NCI-H510A treated with DMSO at 0.1 percent for 48 hours (cell line): ENCODE measurements around the gene USP34.

Experiments used
- DNase-seq: peaks from one replicate; lab custom pipeline; 2025; lab: John Stamatoyannopoulos, UW

USP34 gene

DNA sequence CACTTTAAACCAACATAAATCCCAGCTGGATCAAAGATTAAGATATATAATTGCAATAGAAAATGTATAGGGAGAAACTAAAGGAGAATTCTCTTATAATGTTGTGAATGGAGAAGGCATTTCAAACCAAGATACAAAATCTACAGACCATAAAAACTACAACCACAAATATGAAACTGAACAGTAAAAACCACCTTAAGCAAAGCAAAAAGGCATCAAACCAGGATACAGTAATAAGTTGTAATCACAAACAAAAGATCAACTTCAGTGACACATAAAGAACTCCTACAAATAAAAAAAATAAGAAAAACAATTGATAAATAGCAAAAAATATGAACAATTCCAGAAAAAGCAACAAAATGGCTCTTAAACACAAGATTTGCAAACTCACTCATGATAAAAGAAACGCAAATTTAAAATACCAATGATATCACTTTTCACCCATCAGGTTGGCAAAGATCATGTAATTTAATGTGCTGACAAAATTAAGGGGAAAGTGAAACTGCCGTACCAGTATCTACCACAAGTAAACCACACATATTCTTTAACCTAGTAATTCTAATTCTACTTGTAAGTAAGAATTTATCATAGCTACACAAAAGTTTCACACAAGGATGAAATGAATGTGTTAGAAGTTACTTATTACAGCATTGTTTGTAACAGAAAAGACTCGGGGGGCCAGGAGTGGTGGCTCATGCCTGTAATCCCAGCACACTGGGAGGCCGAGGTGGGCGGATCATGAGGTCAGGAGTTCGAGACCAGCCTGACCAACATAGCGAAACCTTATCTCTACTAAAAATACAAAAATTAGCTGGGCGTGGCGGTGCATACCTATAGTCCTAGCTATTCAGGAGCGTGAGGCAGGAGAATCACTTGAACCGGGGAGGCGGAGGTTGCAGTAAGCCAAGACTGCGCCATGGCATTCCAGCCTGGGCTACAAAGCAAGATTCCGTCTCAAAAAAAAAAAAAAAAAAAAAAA lies 101.9 kb downstream of the USP34 start:
- DNase-seq, result no peak

DNA sequence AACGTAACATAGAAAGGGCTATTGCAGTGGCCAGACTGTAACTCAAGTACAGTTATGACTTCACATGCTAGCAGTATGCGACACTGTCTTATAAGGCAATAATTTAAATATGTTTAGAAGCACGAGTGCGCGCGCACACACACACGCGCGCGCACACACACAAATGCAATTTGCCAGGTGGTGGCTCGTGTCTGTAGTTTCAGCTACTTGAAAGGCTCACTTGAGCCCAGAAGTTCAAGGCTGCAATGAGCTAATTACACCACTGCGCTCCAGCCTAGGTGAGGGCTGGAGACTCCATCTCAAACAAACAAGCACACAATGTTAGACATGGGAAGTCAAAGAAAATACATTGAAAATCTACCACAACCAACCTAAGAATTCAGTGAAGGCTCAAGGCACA lies 103.7 kb downstream of the USP34 start:
- DNase-seq, result no peak

DNA sequence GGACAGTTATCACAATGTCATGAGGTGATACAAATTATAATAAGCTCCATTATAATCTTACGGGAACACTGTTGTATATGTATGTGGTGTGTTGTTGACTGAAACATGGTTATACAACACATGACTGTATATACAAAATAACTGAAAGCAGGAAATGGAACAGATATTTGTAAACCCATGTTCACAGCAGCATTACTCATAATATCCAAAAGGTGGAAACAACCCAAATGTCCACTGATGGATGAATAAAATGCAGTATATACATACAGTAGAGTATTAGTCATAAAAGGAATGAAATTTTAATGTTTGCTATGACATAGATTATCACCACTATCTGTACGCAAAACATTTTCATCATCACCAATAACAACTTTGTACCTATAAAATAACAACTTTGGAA lies 107.3 kb downstream of the USP34 start:
- DNase-seq, result no peak

DNA sequence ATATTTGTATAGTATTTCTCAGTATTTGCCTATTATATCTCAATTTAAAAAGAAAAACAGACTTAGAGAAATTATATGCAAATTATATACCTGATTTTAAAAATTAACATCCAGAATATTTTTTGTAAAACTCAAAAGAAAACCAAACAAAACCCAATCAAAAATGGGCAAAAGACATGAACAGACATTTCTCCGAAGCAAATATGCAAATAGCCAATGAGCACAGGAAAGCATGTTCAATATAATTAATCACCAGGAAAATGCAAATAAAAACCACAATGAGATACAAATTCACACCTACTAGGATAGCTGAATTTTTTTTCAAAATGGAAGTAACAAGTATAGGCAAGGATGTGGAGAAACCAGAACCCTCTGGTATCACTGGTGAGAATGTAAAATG lies 108.0 kb downstream of the USP34 start:
- no peak for DNase-seq

DNA sequence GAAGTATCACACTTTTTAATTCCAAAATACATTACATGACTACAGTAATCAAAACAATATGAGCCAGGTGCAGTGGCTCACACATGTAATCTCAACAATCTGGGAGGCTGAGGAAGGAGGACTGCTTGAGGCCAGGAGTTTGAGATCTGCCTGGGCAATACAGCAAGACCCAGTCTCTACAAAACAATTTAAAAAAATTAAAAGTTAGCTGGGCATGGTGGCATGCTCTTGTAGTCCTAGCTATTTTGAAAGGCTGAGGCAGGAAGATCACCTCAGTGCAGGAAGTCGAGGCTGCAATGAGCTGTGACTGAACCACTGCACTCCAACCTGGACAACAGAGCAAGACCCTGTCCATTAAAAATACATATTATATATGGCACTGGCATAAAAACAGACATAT lies 109.8 kb downstream of the USP34 start:
- DNase-seq, result no peak

DNA sequence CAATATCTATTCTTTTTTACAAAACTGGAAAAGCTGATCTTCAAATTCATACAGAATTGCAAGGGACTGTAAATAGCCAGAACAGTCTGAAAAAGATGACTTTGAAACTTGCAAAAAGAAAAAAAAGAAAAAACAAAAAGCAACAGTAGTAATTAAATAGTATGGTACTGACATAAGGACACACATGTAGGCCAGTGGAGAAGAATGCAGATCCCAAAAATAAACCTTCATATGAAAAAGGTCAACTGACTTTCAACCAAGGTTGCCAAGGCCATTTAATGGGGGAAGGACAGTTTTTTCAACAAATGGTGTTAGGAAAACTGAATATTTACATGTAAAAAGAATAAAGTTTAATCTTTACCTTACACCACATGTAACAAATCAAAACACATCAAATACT lies 111.8 kb downstream of the USP34 start:
- no peak for DNase-seq

DNA sequence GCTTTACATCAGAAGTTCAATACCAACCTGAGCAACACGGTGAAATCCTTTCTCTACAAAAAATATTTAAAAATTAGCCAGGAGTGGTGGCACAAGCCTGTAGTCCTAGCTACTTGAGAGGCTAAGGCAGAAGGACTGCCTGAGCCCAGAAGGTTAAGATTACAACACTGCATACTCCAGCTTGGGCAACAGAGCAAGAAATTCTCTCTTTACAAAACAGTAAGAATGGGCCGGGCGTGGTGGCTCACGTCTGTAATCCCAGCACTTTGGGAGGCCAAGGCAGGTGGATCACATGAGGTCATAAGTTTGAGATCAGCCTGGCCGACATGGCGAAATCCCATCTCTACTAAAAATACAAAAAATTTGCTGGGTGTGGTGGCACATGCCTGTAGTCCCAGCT lies 113.2 kb downstream of the USP34 start:
- no peak for DNase-seq

DNA sequence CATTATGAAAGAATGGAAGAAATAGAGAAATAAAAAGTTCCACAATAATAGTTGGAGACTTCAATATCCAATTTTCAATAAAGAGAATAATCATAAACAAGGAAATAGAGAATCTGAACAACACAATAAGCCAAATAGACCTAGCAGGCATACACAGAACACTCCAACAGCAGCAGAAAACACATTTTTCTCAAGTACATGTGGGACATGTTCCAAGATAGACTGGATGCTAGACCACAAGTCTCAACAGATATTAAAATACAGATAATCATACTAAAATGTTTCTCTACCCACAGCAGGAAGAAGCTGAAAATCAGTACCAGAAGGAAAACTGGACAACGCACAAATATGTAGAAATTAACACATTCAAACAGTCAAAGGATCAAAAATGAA lies 113.9 kb downstream of the USP34 start:
- no peak for DNase-seq

DNA sequence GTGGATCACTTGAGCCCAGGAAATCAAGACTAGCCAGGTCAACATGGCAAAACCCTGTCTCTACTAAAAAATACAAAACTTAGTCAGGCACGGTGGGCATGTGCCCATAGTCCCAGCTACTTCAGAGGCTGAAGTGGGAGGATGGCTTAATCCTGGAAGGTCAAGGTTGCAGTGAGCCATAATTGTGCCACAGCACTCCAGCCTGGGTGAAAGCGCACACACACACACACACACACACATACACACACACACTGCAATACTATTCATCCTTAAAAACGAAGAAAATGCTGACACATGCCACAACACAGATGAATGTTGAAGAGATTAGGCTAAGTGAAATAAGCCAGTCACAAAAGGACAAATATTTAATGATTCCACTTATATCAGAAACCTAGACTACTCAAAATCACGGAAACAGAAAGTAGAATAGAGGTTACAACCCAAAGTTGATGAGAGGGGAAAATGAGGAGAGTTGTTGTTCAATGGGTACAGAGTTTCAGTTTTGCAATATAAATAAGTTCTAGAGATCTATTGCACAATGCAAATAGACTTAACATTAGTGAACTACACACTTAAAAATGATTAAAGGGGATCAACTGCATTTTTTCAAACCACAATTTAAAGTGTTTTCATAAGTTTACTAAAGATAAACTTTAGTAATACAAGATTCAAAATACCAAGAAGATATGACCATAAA lies 114.5 kb downstream of the USP34 start:
- DNase-seq, result peak; percentile 7

DNA sequence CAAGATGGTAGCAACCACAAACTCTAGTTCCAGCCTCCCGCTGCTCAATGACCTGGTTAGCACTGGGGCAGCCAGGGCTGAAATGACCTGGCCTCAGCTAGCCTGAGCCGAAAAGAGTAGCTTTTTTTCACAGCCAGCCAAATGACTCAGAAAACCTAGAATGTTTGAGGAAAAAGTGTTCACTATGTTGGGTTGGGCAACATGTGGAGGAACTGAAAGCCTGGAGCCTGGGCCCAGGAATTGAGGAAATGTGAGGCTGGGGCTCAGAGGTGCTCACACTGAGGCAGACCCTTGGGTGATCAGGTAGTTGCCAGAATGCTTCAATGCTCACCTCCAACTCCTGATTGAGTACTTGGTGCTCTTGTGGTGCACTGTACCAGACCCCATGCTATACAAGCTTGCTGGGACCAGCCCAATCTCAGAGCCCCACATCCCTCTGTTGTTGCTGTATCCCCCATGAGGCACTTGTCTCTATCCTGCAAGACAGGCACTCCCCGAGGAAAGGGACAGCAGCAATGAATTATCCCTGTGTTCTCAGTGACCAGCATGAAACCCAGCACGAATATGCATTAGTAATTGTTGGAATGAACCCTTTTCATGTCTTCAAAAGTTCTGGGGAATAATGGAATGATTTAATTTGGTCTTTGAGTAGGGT lies 116.2 kb downstream of the USP34 start:
- DNase-seq, result no peak

DNA sequence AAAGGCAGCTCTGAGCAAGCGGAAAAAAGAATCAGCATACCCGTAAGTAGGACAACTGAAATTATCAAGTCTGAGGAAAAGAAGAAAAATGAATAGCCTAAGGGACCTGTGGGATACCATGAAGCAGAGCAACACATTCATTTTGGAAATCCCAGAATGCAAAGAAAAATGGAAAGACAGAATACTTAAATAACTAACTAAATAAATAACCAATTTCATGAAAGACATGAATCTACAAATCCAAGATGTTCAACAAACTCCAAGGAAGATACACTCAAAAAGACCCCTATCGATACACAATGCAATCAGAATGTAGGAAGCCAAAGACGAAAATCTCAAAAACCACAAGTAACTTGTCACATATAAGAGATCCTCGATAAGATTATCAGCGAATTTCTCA lies 117.0 kb downstream of the USP34 start:
- no peak for DNase-seq

DNA sequence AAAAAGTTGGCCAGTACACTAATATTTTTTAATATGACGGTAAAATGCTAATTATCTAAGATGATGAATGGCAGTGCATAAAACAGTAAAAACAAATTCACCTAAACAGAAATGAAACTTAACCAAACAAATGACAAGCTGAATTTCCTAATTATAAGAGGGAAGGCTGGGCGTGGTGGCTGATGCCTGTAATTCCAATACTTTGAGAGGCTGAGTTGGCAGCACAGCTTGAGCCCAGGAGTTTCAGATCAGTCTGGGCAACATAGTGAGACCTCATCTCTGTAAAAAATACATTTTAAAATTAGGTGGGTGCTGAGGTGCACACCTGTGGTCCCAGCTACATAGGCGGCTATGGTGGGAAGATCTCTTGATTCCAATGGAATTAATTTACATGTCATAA lies 120.1 kb downstream of the USP34 start:
- no peak for DNase-seq

DNA sequence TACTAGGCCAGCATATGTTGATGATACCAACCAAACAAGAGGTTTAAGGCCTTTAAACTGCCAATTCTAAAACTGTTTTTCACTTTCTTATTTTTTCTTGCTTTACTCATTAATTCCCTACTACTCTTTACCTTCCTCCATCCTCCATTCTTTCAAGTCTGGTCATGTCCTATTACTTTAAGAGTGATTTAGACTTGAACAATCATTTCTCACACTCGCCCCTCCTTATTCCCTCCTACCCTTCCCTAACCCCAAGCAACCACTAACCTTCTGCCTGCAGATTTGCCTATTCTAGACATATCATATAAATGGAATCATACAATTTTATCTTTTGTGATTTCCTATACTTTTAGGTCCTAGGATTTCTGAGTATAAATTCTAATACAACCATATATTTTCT lies 127.7 kb downstream of the USP34 start:
- DNase-seq, result no peak

DNA sequence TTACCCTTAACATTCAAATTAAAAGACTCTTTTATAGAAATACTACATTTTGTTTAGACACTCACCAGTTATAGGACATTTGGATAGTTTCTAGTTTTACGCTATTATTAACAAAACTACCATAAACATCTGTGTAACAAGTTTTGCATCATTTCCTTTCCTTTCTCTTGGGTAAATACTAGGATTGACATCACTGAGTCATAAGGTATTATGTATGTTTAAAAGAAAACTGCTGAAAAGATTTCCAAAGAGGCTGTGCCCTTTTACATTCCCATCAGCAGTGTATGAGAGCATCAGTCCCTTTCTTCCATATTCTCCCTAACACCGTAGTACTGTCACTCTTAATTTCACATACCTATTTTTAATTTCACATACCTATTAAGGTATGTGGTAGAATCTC lies 130.6 kb downstream of the USP34 start:
- no peak for DNase-seq

DNA sequence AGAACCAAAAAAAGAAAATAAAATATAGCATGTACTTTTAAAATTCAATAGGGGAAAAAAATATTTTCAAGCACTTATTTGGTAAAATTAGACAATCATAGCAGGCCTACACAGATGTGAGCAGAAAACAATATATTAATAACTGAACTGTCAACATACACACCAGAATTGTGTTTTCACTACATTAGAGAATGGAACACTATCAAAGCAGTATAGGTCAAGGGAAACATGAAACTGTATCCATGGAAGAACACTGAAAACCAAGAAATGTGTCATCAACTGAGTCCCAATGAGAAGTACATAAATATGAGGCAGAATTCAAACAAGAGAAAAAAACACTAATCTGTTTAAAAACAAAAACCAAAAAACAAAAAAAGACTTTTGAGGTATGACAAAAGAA lies 132.4 kb downstream of the USP34 start:
- no peak for DNase-seq

DNA sequence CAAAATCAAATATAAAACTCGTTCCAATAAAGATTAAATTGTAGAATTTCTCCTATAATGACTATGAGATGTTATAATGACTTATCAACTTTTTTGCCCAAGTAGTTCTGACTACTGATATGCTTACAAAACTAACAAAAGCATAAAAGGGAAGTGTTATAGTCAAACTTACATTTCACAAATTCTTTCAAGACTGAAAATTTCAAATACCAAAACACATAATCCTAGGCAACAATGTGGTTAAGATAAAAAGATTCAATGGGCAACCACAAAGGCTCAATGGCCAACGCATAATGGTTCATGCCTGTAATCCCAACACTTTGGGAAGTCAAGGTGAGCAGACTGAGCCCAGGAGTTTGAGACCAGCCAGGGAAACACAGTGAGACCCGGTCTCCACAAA lies 135.7 kb downstream of the USP34 start:
- no peak for DNase-seq

DNA sequence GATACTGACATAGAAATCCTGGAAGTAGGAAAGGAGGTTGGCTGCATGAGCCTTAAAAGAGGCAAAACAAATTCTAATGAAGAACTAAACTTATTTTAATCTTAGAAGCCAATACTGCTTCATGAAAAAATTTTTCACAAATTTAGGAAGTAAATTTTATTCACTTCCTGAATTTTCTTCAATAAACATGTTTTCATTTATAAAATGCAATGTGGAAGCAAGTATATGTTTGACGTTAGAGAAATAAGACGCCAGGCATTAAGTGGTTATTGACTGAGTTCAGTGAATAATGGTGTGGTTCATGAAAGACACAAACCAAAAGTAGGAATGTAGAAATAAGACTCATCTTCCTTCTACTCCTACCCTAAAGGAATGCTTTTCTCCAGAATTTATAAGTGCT lies 136.4 kb downstream of the USP34 start:
- no peak for DNase-seq

DNA sequence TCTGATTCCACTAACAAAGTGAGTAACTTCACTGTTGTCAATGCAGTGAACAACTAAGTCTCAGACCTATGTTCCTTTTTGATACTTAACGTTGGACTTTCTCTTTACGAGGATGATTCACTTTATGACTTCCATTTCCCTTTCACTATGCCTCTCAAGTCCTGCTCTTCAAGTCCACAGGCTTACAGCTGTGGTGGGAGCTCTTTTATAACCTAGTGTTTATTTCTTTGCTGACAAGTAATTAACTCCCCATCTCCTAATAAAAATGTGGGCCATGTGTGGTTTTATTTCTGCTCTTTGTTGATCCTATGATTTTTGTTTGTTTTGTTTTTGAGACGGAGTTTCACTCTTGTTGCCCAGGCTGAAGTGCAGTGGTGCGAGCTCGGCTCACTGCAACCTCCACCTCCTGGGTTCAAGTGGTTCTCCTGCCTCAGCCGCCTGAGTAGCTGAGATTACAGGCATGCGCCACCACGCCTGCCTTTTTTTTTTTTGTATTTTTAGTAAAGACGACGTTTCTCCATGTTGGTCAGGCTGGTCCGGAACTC lies 142.1 kb downstream of the USP34 start:
- DNase-seq, result peak; percentile 71

DNA sequence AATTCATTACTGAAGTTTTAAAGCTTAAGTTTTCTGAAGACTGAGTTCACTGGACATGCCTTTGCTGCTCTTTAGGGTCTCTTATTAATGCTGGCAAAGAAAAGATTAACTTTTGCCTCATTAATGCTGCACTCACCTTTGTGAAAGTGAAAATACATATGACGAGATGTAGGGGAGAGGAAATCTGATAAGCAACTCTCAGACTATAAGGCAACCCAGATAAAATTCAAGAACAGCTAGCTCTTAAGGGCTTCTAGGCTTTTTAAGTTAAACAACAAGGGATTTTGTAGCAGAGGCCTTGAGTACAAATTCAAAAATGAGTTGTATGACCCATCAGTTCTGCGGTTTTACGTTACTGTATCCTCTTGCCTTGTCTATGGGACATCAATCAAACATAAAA lies 143.7 kb downstream of the USP34 start:
- DNase-seq, result no peak

DNA sequence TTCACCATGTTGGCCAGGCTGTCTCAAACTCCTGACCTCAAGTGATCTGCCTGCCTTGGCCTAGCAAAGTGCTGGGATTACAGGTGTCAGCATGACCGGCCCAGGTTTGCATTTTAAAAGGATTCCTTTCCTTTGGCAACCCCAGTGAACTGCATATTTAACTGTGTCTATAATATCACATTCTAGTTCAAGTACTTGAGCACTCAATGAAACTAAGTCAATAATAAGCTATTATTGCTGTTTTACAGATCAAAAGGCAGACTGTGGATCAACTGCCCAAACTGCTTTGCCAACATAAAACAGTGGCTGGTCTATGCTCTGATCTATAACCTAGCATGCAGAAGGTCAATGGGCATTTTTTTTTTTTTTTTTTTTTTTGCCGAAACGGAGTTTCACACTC lies 144.5 kb downstream of the USP34 start:
- DNase-seq, result peak; percentile 52

DNA sequence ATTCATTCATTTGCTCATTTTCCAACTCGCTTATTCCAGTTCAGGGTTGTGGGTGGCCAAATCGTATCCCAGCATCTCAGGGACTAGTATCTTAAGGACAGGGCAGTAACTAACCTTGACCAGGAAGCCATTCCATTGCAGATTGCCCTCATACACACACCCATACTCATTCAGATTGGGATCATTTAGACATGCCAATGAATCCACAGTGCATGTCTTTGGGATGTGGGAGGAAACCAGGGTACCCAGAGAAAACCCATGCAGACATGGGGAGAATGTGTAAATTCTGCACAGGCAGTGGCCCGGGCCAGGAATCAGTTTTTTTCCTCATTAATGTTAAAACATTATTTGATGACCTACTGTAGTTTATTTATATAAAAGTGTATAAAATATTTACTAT lies 150.7 kb downstream of the USP34 start:
- no peak for DNase-seq

DNA sequence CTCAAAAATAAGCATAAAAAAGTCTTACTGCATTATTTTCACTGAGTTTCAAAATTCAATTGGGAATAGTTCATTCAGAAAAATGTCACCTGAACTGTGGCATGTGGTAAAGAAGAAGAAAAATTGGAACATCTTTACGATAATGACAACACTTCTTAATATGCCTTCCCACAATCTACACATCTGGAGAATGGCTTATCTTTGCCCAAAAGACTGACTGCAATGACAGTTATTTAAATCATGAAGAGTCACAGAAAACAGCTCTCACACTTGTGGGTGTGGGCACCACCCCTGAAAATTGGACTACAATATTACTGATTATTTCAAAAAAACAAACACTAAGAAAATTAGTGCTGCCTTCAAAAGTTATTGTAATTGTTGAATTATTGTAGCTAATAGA lies 152.3 kb downstream of the USP34 start:
- no peak for DNase-seq

DNA sequence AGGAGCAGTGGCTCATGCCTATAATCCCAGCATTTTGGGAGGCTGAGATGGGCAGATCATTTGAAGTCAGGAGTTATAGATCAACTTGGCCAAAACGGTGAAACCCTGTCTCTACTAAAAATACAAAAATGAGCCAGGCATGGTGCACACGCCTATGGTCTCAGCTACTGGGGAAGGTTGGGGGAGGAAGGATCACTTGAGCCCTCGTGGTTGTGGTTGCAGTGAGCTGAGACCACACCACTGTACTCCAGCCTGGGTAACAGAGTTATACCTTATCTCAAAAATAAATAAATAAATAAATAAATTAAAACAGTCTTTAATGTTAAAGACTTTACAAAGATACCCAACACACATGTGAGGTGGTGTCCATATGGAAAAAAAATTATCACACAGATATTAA lies 174.9 kb downstream of the USP34 start:
- DNase-seq, result no peak
